Measurements from ENCODE around the gene ADA. TPM values are rescaled to one million over a fixed set of nuclear protein-coding genes. Genes with fewer than 3 reads are reported as not detected.

ADA gene
- total RNA-seq, 4 donors from 2014 or later = 19.4 to 34.8 (median 22.6) TPM

- no peak for TF ChIP-seq CTCF (IDR thresholded peaks at IDR 0.05; ENCODE audit: low read depth)
Measured at GRCh38 chr20:44620030-44620429, 31.5 kb downstream of the ADA start.

GRCh38 chr20:44619294-44619693 is 32.2 kb downstream of the ADA start:
- no peak for TF ChIP-seq CTCF (IDR thresholded peaks at IDR 0.05; ENCODE audit: low read depth)

- no peak for TF ChIP-seq CTCF (IDR thresholded peaks at IDR 0.05; ENCODE audit: low read depth)
Measured at GRCh38 chr20:44618318-44618731, 33.2 kb downstream of the ADA start.

GRCh38 chr20:44616604-44616964 is 34.9 kb downstream of the ADA start:
- TF ChIP-seq CTCF (IDR thresholded peaks at IDR 0.05; ENCODE audit: low read depth) = no peak

GRCh38 chr20:44615876-44616603 is 35.5 kb downstream of the ADA start:
- TF ChIP-seq CTCF (IDR thresholded peaks at IDR 0.05; ENCODE audit: low read depth) = no peak

- TF ChIP-seq CTCF (IDR thresholded peaks at IDR 0.05; ENCODE audit: low read depth) = no peak
Measured at GRCh38 chr20:44615169-44615791, 36.2 kb downstream of the ADA start.

- no peak for TF ChIP-seq CTCF (IDR thresholded peaks at IDR 0.05; ENCODE audit: low read depth)
Measured at GRCh38 chr20:44614525-44614924, 37.0 kb downstream of the ADA start.
